ENCODE data around the gene F8A1. TPM values are rescaled to one million over a fixed set of nuclear protein-coding genes. Genes with fewer than 3 reads are reported as not detected.

F8A1 gene
- total RNA-seq, 1 experiment from 2014 or later = 16.8 TPM

Small RNA genes within 50 kb of the gene (microRNA-seq; reads per million reads assigned to microRNA genes)
- not detected for gene MIR1184-1 (ENCODE audit: unreplicated experiment)

Other genes starting within 250 kb of the F8A1 start
- not detected in 2 replicates for gene CTAG2, start 232.8 kb upstream of the F8A1 start, total RNA-seq (2014; rRNA removed)
- gene GAB3, start 135.3 kb upstream of the F8A1 start, total RNA-seq (2014; rRNA removed) = 3.1 TPM in 1 of 2 replicates, not detected in the other
- gene DKC1, start 123.5 kb upstream of the F8A1 start, total RNA-seq (2014; rRNA removed) = 89.2 and 115 TPM in 2 replicates
- 18.3 and 18.8 TPM in 2 replicates for gene MPP1, start 80.9 kb upstream of the F8A1 start, total RNA-seq (2014; rRNA removed)
- not detected in 2 replicates for gene SMIM9, start 51.7 kb upstream of the F8A1 start, total RNA-seq (2014; rRNA removed)
- gene F8, start 136.4 kb downstream of the F8A1 start, total RNA-seq (2014; rRNA removed) = 0.91 and 1.1 TPM in 2 replicates
- gene FUNDC2, start 140.5 kb downstream of the F8A1 start, total RNA-seq (2014; rRNA removed) = 75.0 and 80.7 TPM in 2 replicates
- 20.7 and 31.9 TPM in 2 replicates for gene CMC4, start 184.8 kb downstream of the F8A1 start, total RNA-seq (2014; rRNA removed)
- gene MTCP1, start 184.8 kb downstream of the F8A1 start, total RNA-seq (2014; rRNA removed) = 6.6 and 17.9 TPM in 2 replicates
- gene BRCC3, start 185.2 kb downstream of the F8A1 start, total RNA-seq (2014; rRNA removed) = 18.0 and 19.7 TPM in 2 replicates